ENCODE data around the gene CCDC50. TPM values are rescaled to one million over a fixed set of nuclear protein-coding genes. Genes with fewer than 3 reads are reported as not detected.

Gene CCDC50
- total and polyA plus RNA-seq, 10 of the 15 experiments (the other 5 are each of a cell fraction or from before 2014, with no cell fraction given) = 46.7 to 150 (median 125) TPM

DNA sequence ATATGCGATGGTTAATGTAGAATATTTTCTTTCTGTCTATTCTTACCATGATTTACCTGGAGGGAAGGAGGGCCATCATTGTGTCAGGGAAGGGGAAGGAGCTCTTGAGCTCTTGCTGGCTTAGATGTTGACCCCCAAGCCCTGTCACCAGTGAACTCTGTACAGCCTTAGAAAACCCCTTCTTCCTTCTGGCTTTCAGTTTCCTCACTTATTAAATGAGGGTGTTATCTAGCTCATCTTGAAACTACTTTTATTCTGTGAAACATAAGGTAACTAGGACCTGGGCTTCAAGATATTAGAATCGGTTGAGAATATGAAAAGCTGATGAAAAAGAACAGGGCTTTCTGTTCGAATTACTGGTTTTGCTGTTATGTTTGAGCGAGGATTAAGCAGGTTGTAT is 26.2 kb downstream of the CCDC50 start (continued):
- TF ChIP-seq, protein P1, sequence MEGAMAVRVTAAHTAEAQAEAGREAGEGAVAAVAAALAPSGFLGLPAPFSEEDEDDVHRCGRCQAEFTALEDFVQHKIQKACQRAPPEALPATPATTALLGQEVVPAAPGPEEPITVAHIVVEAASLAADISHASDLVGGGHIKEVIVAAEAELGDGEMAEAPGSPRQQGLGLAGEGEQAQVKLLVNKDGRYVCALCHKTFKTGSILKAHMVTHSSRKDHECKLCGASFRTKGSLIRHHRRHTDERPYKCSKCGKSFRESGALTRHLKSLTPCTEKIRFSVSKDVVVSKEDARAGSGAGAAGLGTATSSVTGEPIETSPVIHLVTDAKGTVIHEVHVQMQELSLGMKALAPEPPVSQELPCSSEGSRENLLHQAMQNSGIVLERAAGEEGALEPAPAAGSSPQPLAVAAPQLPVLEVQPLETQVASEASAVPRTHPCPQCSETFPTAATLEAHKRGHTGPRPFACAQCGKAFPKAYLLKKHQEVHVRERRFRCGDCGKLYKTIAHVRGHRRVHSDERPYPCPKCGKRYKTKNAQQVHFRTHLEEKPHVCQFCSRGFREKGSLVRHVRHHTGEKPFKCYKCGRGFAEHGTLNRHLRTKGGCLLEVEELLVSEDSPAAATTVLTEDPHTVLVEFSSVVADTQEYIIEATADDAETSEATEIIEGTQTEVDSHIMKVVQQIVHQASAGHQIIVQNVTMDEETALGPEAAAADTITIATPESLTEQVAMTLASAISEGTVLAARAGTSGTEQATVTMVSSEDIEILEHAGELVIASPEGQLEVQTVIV (IDR thresholded peaks at IDR 0.05; ENCODE audit: borderline replicate concordance, partially characterized antibody) = no peak
- TF ChIP-seq EED (IDR thresholded peaks at IDR 0.05; ENCODE audit: low read depth) = 0 out of 2 replicates have a peak, but pooled peaks have one; percentile 27
- TF ChIP-seq NFXL1 (IDR thresholded peaks at IDR 0.05; ENCODE audit: borderline replicate concordance) = no peak
- no peak for TF ChIP-seq BRCA1 (IDR thresholded peaks at IDR 0.05; ENCODE audit: low read depth, low read length)
- peak; percentile 52; the same call in 1 of the 2 replicates for TF ChIP-seq NBN (IDR thresholded peaks at IDR 0.05)
- TF ChIP-seq CHD4 (IDR thresholded peaks at IDR 0.05) = no peak
- TF ChIP-seq, protein P2, sequence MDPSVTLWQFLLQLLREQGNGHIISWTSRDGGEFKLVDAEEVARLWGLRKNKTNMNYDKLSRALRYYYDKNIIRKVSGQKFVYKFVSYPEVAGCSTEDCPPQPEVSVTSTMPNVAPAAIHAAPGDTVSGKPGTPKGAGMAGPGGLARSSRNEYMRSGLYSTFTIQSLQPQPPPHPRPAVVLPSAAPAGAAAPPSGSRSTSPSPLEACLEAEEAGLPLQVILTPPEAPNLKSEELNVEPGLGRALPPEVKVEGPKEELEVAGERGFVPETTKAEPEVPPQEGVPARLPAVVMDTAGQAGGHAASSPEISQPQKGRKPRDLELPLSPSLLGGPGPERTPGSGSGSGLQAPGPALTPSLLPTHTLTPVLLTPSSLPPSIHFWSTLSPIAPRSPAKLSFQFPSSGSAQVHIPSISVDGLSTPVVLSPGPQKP (IDR thresholded peaks at IDR 0.05; ENCODE audit: low read depth, low read length) = no peak
- TF ChIP-seq MTA3 (IDR thresholded peaks at IDR 0.05; ENCODE audit: borderline replicate concordance, low read length) = no peak
- TF ChIP-seq WRNIP1 (IDR thresholded peaks at IDR 0.05; ENCODE audit: borderline replicate concordance, low read depth, low read length) = no peak
- TF ChIP-seq IKZF1 (conservative IDR thresholded peaks at IDR 0.05) = peak; percentile 66
- TF ChIP-seq JUNB (IDR thresholded peaks at IDR 0.05) = peak; percentile 78
- TF ChIP-seq, protein P3, sequence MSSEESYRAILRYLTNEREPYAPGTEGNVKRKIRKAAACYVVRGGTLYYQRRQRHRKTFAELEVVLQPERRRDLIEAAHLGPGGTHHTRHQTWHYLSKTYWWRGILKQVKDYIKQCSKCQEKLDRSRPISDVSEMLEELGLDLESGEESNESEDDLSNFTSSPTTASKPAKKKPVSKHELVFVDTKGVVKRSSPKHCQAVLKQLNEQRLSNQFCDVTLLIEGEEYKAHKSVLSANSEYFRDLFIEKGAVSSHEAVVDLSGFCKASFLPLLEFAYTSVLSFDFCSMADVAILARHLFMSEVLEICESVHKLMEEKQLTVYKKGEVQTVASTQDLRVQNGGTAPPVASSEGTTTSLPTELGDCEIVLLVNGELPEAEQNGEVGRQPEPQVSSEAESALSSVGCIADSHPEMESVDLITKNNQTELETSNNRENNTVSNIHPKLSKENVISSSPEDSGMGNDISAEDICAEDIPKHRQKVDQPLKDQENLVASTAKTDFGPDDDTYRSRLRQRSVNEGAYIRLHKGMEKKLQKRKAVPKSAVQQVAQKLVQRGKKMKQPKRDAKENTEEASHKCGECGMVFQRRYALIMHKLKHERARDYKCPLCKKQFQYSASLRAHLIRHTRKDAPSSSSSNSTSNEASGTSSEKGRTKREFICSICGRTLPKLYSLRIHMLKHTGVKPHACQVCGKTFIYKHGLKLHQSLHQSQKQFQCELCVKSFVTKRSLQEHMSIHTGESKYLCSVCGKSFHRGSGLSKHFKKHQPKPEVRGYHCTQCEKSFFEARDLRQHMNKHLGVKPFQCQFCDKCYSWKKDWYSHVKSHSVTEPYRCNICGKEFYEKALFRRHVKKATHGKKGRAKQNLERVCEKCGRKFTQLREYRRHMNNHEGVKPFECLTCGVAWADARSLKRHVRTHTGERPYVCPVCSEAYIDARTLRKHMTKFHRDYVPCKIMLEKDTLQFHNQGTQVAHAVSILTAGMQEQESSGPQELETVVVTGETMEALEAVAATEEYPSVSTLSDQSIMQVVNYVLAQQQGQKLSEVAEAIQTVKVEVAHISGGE (CRISPR knock-in tag; IDR thresholded peaks at IDR 0.05) = no peak
- 0 out of 2 replicates have a peak, but pooled peaks have one; percentile 44 for TF ChIP-seq BCL11A (IDR thresholded peaks at IDR 0.05; ENCODE audit: low read depth, low read length)
- TF ChIP-seq MTA2 (IDR thresholded peaks at IDR 0.05; ENCODE audit: low read depth) = peak; percentile 87
- TF ChIP-seq NFIC (IDR thresholded peaks at IDR 0.05; ENCODE audit: low read depth, low read length) = peak; percentile 75; the same call in 1 of the 2 replicates
- TF ChIP-seq, protein P4, sequence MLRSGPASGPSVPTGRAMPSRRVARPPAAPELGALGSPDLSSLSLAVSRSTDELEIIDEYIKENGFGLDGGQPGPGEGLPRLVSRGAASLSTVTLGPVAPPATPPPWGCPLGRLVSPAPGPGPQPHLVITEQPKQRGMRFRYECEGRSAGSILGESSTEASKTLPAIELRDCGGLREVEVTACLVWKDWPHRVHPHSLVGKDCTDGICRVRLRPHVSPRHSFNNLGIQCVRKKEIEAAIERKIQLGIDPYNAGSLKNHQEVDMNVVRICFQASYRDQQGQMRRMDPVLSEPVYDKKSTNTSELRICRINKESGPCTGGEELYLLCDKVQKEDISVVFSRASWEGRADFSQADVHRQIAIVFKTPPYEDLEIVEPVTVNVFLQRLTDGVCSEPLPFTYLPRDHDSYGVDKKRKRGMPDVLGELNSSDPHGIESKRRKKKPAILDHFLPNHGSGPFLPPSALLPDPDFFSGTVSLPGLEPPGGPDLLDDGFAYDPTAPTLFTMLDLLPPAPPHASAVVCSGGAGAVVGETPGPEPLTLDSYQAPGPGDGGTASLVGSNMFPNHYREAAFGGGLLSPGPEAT (IDR thresholded peaks at IDR 0.05; ENCODE audit: low read depth) = peak; percentile 84
- TF ChIP-seq POLR2AphosphoS5 (IDR thresholded peaks at IDR 0.05; ENCODE audit: low read length) = no peak
- peak; percentile 63 for TF ChIP-seq ATF2 (IDR thresholded peaks at IDR 0.05; ENCODE audit: low read length)
- TF ChIP-seq ZNF217 (IDR thresholded peaks at IDR 0.05) = peak; percentile 25; the same call in 1 of the 2 replicates
- peak; percentile 47 to 81; a peak in 3 of 4 replicates for TF ChIP-seq IKZF2 (IDR thresholded peaks at IDR 0.05)

Data from GM12878 (cell line).